KMS-11 (cell line): ENCODE measurements around the gene TRRAP.

Experiments used
- H2AFZ ChIP-seq: fragments of 200-600 bp; sonication (generic); 2 replicates; pipeline ENCODE4 v1.6.1; 2016; ENCODE audit warnings: antibody characterized with exemption, mixed run types, low read depth
- H3K27ac ChIP-seq: fragments of 200-600 bp; sonication (generic); 2 replicates; pipeline ENCODE4 v1.6.1; 2016; ENCODE audit warnings: mild to moderate bottlenecking, mixed run types
- H3K27me3 ChIP-seq: fragments of 200-600 bp; sonication (generic); 2 replicates; pipeline ENCODE4 v1.6.1; 2017; ENCODE audit warnings: mild to moderate bottlenecking, low read depth, mixed run types, moderate library complexity; ENCODE audit not compliant: insufficient read depth
- H3K36me3 ChIP-seq: fragments of 200-600 bp; sonication (generic); 2 replicates; pipeline ENCODE4 v1.6.1; 2017; ENCODE audit warnings: mild to moderate bottlenecking, mixed run types; ENCODE audit not compliant: insufficient read depth
- H3K4me1 ChIP-seq: fragments of 200-600 bp; sonication (generic); 2 replicates; pipeline ENCODE4 v1.6.1; 2016; ENCODE audit warnings: mild to moderate bottlenecking, low read depth, mixed run types; ENCODE audit not compliant: poor library complexity, severe bottlenecking
- H3K4me2 ChIP-seq: fragments of 200-600 bp; sonication (generic); 2 replicates; pipeline ENCODE4 v1.7.0; 2016; ENCODE audit warnings: mild to moderate bottlenecking, mixed run types
- H3K4me3 ChIP-seq: fragments of 200-600 bp; sonication (generic); IDR thresholded peaks from 2 replicates; pipeline ENCODE4 v1.6.1; 2017; ENCODE audit warnings: low read depth, low read length, mixed read lengths; ENCODE audit not compliant: insufficient read depth
- H3K79me2 ChIP-seq: fragments of 200-600 bp; sonication (generic); 2 replicates; pipeline ENCODE4 v1.6.1; 2016; ENCODE audit warnings: low read depth, mixed run types; ENCODE audit not compliant: insufficient read depth
- H3K9ac ChIP-seq: fragments of 200-600 bp; sonication (generic); 2 replicates; pipeline ENCODE4 v1.6.1; 2016; ENCODE audit warnings: mild to moderate bottlenecking, mixed run types
- H4K20me1 ChIP-seq: fragments of 200-600 bp; sonication (generic); 2 replicates; pipeline ENCODE4 v1.6.1; 2016; ENCODE audit warnings: mild to moderate bottlenecking, mixed run types; ENCODE audit not compliant: insufficient read depth
- TF ChIP-seq, protein P1 (sequence below): fragments of 200-600 bp; sonication (generic); conservative IDR thresholded peaks from 2 replicates; pipeline ENCODE4 v1.6.1; 2017; ENCODE audit warnings: low read depth, mild to moderate bottlenecking, antibody characterized with exemption, low read length, moderate library complexity, mixed read lengths

The TRRAP gene

GRCh38 chr7:99061001-99061776 lies 182.9 kb downstream of the TRRAP start:
- Histone ChIP-seq H3K4me1 (no peaks in the 10 kb centered on the region), H3K4me3 (no peak overlapping the region), H3K27me3 (no peaks in the 10 kb centered on the region), H3K79me2 (peaks cover 10% of the 10 kb centered on the region; the same call in 1 of the 2 replicates), H3K36me3 (no peaks in the 10 kb centered on the region; the same call in 1 of the 2 replicates), H3K9ac (no peak overlapping the region), H2AFZ (no peak overlapping the region), H3K4me2 (no peak overlapping the region), H4K20me1 (no peaks in the 10 kb centered on the region), H3K27ac (no peak overlapping the region)
- TF ChIP-seq, protein P1, sequence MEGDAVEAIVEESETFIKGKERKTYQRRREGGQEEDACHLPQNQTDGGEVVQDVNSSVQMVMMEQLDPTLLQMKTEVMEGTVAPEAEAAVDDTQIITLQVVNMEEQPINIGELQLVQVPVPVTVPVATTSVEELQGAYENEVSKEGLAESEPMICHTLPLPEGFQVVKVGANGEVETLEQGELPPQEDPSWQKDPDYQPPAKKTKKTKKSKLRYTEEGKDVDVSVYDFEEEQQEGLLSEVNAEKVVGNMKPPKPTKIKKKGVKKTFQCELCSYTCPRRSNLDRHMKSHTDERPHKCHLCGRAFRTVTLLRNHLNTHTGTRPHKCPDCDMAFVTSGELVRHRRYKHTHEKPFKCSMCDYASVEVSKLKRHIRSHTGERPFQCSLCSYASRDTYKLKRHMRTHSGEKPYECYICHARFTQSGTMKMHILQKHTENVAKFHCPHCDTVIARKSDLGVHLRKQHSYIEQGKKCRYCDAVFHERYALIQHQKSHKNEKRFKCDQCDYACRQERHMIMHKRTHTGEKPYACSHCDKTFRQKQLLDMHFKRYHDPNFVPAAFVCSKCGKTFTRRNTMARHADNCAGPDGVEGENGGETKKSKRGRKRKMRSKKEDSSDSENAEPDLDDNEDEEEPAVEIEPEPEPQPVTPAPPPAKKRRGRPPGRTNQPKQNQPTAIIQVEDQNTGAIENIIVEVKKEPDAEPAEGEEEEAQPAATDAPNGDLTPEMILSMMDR, result no peak
